Duodenal mucosa (tissue), 2 donors: ENCODE measurements around the gene MGMT.

Source experiments
- H3K27ac ChIP-seq: one replicate; pipeline ENCODE4 v1.7.0; 2013; ENCODE audit warnings: low read depth, low read length
- H3K27me3 ChIP-seq, 2 donors: one replicate each; pipeline ENCODE4 v1.7.0; 2013; ENCODE audit warnings: low read length in 2 of 2, control low read depth in 1 of 2; ENCODE audit not compliant: insufficient read depth in 2 of 2, control insufficient read depth in 1 of 2
- H3K36me3 ChIP-seq, 2 donors: one replicate each; pipeline ENCODE4 v1.7.0; 2013; ENCODE audit warnings: low read length in 2 of 2, control low read depth in 1 of 2; ENCODE audit not compliant: insufficient read depth in 2 of 2, control insufficient read depth in 1 of 2
- H3K4me1 ChIP-seq, 2 donors: one replicate each; pipeline ENCODE4 v1.7.0; 2013; ENCODE audit warnings: low read length in 2 of 2, control low read depth in 1 of 2; ENCODE audit not compliant: insufficient read depth in 2 of 2, control insufficient read depth in 1 of 2
- H3K4me3 ChIP-seq, 2 donors: one replicate each; pipeline ENCODE4 v1.7.0; 2013; ENCODE audit warnings: low read length in 2 of 2, low read depth in 1 of 2
- H3K9ac ChIP-seq, 2 donors: one replicate each; pipeline ENCODE4 v1.7.0; 2013; ENCODE audit warnings: low read length in 2 of 2, low read depth in 1 of 2
- H3K9me3 ChIP-seq, 2 donors: one replicate each; pipeline ENCODE4 v1.7.0; 2013; ENCODE audit warnings: low read length in 2 of 2, control low read depth in 1 of 2; ENCODE audit not compliant: control insufficient read depth in 1 of 2

Gene MGMT

DNA sequence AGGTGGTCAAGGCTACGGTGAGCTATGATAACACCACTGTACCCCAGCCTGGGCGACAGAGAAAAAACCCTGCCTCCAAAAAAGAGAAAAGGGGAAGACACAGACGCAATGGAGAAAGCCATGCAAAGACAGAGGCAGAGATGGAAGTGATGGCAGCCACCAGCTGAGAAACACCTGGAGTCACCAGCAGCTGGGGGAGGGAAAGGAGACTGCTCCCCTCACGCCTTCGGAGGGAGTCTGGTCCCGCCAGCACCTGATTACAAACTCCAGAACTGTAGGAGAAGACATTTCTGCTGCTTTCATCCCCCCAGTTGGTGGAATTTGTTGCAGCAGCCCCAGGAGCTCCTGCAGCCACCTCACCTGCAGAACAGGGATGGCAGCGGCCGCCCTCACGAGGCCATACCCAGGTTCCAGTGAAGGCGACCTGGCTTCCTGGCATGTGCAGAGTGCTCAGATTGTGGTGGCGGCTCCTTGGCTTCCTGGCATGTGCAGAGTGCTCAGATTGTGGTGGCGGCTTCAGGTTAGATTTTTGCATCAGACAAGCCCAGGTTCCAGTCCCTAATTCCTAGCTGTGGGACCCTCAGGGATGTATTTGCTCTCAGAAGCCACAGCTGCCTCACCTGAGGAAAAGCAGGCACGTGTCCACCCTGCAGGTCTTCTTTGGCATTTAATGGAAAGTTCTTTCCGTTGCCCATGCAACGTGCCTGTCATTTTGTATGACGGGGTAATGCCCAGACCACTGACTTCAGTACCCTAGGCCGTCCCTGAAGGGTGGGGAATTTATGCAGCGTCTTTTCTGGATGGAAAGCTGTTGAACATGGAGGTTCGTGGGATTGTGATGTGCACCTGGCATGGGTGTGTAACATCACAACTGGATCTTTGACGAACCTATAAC, 314.1 kb downstream of the MGMT start:
- no peaks in the 10 kb centered on the region for H3K36me3 ChIP-seq
- no peaks in the 10 kb centered on the region for H3K4me1 ChIP-seq
- no peak overlapping the region for H3K4me3 ChIP-seq
- H3K9me3 ChIP-seq = peaks cover 0 to 4% of the 10 kb centered on the region in 2 donors
- no peak overlapping the region for H3K27ac ChIP-seq
- no peak overlapping the region for H3K9ac ChIP-seq
- no peaks in the 10 kb centered on the region for H3K27me3 ChIP-seq

GRCh38 chr10:129784291-129784690, 317.2 kb downstream of the MGMT start:
- Histone ChIP-seq H3K27me3 (no peaks in the 10 kb centered on the region), H3K4me1 (no peaks in the 10 kb centered on the region), H3K9me3 (peaks cover 7 to 8% of the 10 kb centered on the region in 2 donors), H3K9ac (no peak overlapping the region), H3K27ac (no peak overlapping the region), H3K36me3 (no peaks in the 10 kb centered on the region), H3K4me3 (no peak overlapping the region)

DNA sequence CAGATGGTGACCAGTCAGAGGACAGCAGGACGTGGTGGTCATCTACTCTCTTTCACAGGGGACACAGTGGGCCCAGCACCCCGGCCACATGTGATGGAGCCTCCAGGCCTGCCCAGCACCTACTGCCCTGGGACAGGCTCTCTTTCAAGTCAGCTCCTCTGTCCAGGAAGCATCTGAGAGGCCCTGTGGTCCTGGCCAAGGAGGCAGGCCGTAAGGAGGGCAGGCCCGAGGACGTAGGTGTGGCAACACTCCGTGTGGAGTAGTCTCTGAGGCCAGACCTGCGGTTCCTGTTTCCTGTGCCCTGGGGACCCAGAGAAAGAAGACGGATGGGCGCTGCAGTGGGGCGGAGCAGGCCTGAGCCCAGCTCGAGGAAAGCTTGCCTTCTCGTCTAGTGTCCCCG, 317.9 kb downstream of the MGMT start:
- H3K27me3 ChIP-seq = no peaks in the 10 kb centered on the region
- peaks cover 3 to 8% of the 10 kb centered on the region in 2 donors for H3K9me3 ChIP-seq
- no peaks in the 10 kb centered on the region for H3K4me1 ChIP-seq
- no peak overlapping the region for H3K9ac ChIP-seq
- H3K27ac ChIP-seq = no peak overlapping the region
- H3K36me3 ChIP-seq = no peaks in the 10 kb centered on the region
- H3K4me3 ChIP-seq = no peak overlapping the region

- Histone ChIP-seq H3K27ac (no peak overlapping the region), H3K9me3 (peaks cover 3 to 8% of the 10 kb centered on the region in 2 donors), H3K4me3 (no peak overlapping the region), H3K36me3 (no peaks in the 10 kb centered on the region), H3K9ac (no peak overlapping the region), H3K4me1 (no peaks in the 10 kb centered on the region), H3K27me3 (no peaks in the 10 kb centered on the region)
Measured at GRCh38 chr10:129785536-129785981, 318.5 kb downstream of the MGMT start.

DNA sequence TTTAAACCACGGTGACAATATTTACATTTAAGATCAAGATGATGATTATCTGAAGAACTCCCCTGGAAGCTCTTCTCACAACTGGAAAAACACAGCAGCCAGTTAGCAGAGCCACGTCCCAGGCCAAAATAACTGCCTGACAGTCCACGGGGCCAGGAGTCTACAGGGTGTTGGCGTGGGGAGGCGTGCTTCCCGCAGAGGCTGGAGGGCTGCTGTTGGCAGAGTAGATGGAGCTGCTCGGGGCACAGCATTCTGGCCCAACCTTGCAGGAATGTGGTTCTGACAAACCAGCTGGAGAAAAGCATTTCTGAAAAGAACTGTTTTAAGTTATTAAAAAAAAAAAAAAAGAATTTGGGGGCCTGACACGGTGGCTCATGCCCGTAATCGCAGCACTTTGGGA, 319.2 kb downstream of the MGMT start:
- Histone ChIP-seq H3K36me3 (no peaks in the 10 kb centered on the region), H3K4me1 (no peaks in the 10 kb centered on the region), H3K9me3 (peaks cover 3 to 8% of the 10 kb centered on the region in 2 donors), H3K9ac (no peak overlapping the region), H3K4me3 (no peak overlapping the region), H3K27ac (no peak overlapping the region), H3K27me3 (no peaks in the 10 kb centered on the region)

DNA sequence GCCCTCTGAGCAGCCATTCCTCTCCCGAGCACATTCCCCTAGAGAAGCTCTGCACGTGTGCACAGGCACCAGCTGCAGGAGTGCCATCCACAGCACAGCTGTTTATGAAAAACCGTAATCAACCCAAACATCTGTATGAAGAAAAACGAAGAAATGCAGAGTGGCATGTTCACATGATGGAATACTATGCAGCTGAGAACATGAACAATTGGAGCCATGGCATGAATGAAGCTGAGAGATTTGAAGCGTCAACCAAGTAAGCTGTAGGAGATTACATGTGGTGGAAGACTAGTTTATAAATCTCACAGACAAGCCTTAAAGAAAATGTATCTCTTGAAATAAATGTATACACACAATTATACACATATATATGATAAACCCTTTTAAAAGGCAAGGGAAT, 320.5 kb downstream of the MGMT start:
- Histone ChIP-seq H3K4me3 (no peak overlapping the region), H3K27me3 (no peaks in the 10 kb centered on the region), H3K27ac (no peak overlapping the region), H3K4me1 (no peaks in the 10 kb centered on the region), H3K9ac (no peak overlapping the region), H3K9me3 (peaks cover 3 to 8% of the 10 kb centered on the region in 2 donors), H3K36me3 (no peaks in the 10 kb centered on the region)

GRCh38 chr10:129788215-129788614, 321.2 kb downstream of the MGMT start:
- H3K4me1 ChIP-seq = no peaks in the 10 kb centered on the region
- no peaks in the 10 kb centered on the region for H3K36me3 ChIP-seq
- H3K27ac ChIP-seq = no peak overlapping the region
- no peak overlapping the region for H3K4me3 ChIP-seq
- H3K9me3 ChIP-seq = peaks cover 3 to 8% of the 10 kb centered on the region in 2 donors
- no peaks in the 10 kb centered on the region for H3K27me3 ChIP-seq
- no peak overlapping the region for H3K9ac ChIP-seq

- no peaks in the 10 kb centered on the region for H3K4me1 ChIP-seq
- H3K36me3 ChIP-seq = no peaks in the 10 kb centered on the region
- no peak overlapping the region for H3K4me3 ChIP-seq
- H3K9ac ChIP-seq = no peak overlapping the region
- no peaks in the 10 kb centered on the region for H3K27me3 ChIP-seq
- no peak overlapping the region for H3K27ac ChIP-seq
- peaks cover 5 to 8% of the 10 kb centered on the region in 2 donors for H3K9me3 ChIP-seq
Measured at GRCh38 chr10:129790715-129791446, 323.8 kb downstream of the MGMT start.

DNA sequence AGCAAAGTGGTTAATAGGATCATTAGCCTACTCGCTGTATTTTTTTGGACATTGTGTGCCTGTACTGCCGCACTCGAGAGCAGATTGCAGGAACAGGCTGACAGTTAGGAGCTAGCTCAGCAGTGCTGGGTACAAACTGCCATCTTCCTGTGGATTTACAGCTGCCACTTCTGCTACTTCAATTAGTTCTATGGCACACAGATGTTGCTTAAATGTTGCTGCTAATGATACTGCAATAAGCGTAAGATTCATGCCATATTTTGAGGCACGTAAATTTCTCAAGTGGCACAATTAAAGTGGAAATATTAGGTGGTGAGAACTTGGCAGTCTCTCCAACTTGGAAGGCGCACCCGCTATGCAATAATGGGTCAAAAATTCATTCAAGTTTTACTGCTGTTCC, 325.1 kb downstream of the MGMT start:
- no peaks in the 10 kb centered on the region for H3K36me3 ChIP-seq
- H3K27me3 ChIP-seq = no peaks in the 10 kb centered on the region
- H3K9ac ChIP-seq = no peak overlapping the region
- H3K9me3 ChIP-seq = peaks cover 6 to 9% of the 10 kb centered on the region in 2 donors
- no peaks in the 10 kb centered on the region for H3K4me1 ChIP-seq
- no peak overlapping the region for H3K27ac ChIP-seq
- H3K4me3 ChIP-seq = no peak overlapping the region

GRCh38 chr10:129792864-129793263, 325.8 kb downstream of the MGMT start:
- Histone ChIP-seq H3K9ac (no peak overlapping the region), H3K27ac (no peak overlapping the region), H3K27me3 (no peaks in the 10 kb centered on the region), H3K4me3 (no peak overlapping the region), H3K4me1 (no peaks in the 10 kb centered on the region), H3K36me3 (no peaks in the 10 kb centered on the region), H3K9me3 (peaks cover 0 to 6% of the 10 kb centered on the region in 2 donors)
